GM12878 (cell line): Measurements from ENCODE around the gene GPATCH2L. TPM values are rescaled to one million over a fixed set of nuclear protein-coding genes. Genes with fewer than 3 reads are reported as not detected.

Source experiments
- BMI1 ChIP-seq: fragments of 450-650 bp; IDR thresholded peaks from 2 replicates; pipeline ENCODE4 v1.6.1; 2016; ENCODE audit warnings: mild to moderate bottlenecking, moderate library complexity, borderline replicate concordance
- CHD4 ChIP-seq: fragments of 200-600 bp; sonication (generic); IDR thresholded peaks from 2 replicates; pipeline ENCODE4 v1.6.1; 2016; ENCODE audit warnings: mild to moderate bottlenecking
- EGR1 ChIP-seq, 2 experiments: IDR thresholded peaks; 1 replicate in 1 of 2; 2 replicates in 1 of 2; pipeline ENCODE4 v1.6.1; 2011 to 2012; ENCODE audit warnings: low read depth in 2 of 2, low read length in 2 of 2, borderline replicate concordance in 1 of 2, mild to moderate bottlenecking in 1 of 2, moderate library complexity in 1 of 2
- HDGF ChIP-seq: fragments of 450-650 bp; IDR thresholded peaks from 2 replicates; pipeline ENCODE4 v1.6.1; 2016; ENCODE audit warnings: antibody characterized with exemption
- NBN ChIP-seq: fragments of 450-650 bp; IDR thresholded peaks from 2 replicates; pipeline ENCODE4 v1.6.1; 2016
- PKNOX1 ChIP-seq: fragments of 450-650 bp; IDR thresholded peaks from 2 replicates; pipeline ENCODE4 v1.6.1; 2016; ENCODE audit warnings: mild to moderate bottlenecking
- PRDM15 ChIP-seq: fragments of 450-650 bp; formaldehyde crosslinking; IDR thresholded peaks from 2 replicates; pipeline ENCODE4 v1.4.0; 2020; ENCODE audit warnings: mild to moderate bottlenecking, moderate library complexity
- RELA ChIP-seq: fragments of 450-650 bp; IDR thresholded peaks from 2 replicates; pipeline ENCODE4 v1.8.0; 2014; ENCODE audit warnings: borderline replicate concordance; ENCODE audit not compliant: partially characterized antibody
- RELB ChIP-seq: fragments of 450-650 bp; IDR thresholded peaks from 2 replicates; pipeline ENCODE4 v1.6.1; 2017; ENCODE audit warnings: low read depth, mild to moderate bottlenecking, moderate library complexity
- SMARCA5 ChIP-seq: fragments of 450-650 bp; IDR thresholded peaks from 2 replicates; pipeline ENCODE4 v1.6.1; 2017; ENCODE audit warnings: mild to moderate bottlenecking
- SPI1 ChIP-seq: IDR thresholded peaks from 2 replicates; pipeline ENCODE4 v1.6.1; 2011; ENCODE audit warnings: low read depth, mild to moderate bottlenecking, low read length, moderate library complexity, borderline replicate concordance; ENCODE audit not compliant: insufficient read depth
- TAF1 ChIP-seq: IDR thresholded peaks from 2 replicates; pipeline ENCODE4 v1.6.1; 2011; ENCODE audit warnings: mild to moderate bottlenecking, low read depth, low read length, borderline replicate concordance
- TBL1XR1 ChIP-seq: IDR thresholded peaks from 2 replicates; pipeline ENCODE4 v1.6.1; 2012; ENCODE audit warnings: low read depth, low read length, improper control_type of control experiment
- ZNF622 ChIP-seq: fragments of 450-650 bp; IDR thresholded peaks from 2 replicates; pipeline ENCODE4 v1.6.1; 2017; ENCODE audit warnings: mild to moderate bottlenecking, inconsistent platforms
- polyA plus RNA-seq, 11 experiments: library from polyadenylated mRNA; depleted of rRNA in 4 of 11; unstranded in 6 of 11; stranded (reverse) in 5 of 11; fragments of >200 nt; fragmentation: Nextera tagmentation in 4 of 11; fragmentation: Illumina TruSeq in 1 of 11; extraction: Ambion mirVana in 4 of 11; extraction: Trizol in 1 of 11; gene quantifications; 1 replicate in 1 of 11; 2 replicates in 10 of 11; pipeline versions ENCODE4 v1.2.1 to v1.2.3, GENCODE V29; 2011 to 2016; ENCODE audit warnings: inconsistent platforms in 2 of 11, missing spikeins in 2 of 11, low read depth in 1 of 11
- total RNA-seq, 4 experiments: library from RNA; depleted of rRNA in 3 of 4; stranded (reverse); fragments of >200 nt in 3 of 4; fragmentation: Illumina TruSeq in 1 of 4; extraction: Trizol in 1 of 4; gene quantifications; 2 replicates each; pipeline versions ENCODE4 v1.2.1 to v1.2.3, GENCODE V29; 2013 to 2021
- TF ChIP-seq, protein P1 (sequence below): fragments of 450-650 bp; IDR thresholded peaks from 2 replicates; pipeline ENCODE4 v1.6.1; 2017; ENCODE audit warnings: mild to moderate bottlenecking, low read depth, inconsistent platforms; ENCODE audit not compliant: poor library complexity, severe bottlenecking
- TF ChIP-seq, protein P2 (sequence below): IDR thresholded peaks from 2 replicates; pipeline ENCODE4 v1.6.1; 2012; ENCODE audit warnings: low read depth, low read length, improper control_type of control experiment
- TF ChIP-seq, protein P3 (sequence below): IDR thresholded peaks from 2 replicates; pipeline ENCODE4 v1.6.1; 2012; ENCODE audit warnings: low read depth, low read length, improper control_type of control experiment

GPATCH2L gene
- total and polyA plus RNA-seq, 10 of the 15 experiments (the other 5 are each of a cell fraction or from before 2014, with no cell fraction given) = 9.1 to 50.9 (median 24.4) TPM

GRCh38 chr14:76151398-76152332 lies at the start of gene GPATCH2L (continued):
- TF ChIP-seq, protein P1, sequence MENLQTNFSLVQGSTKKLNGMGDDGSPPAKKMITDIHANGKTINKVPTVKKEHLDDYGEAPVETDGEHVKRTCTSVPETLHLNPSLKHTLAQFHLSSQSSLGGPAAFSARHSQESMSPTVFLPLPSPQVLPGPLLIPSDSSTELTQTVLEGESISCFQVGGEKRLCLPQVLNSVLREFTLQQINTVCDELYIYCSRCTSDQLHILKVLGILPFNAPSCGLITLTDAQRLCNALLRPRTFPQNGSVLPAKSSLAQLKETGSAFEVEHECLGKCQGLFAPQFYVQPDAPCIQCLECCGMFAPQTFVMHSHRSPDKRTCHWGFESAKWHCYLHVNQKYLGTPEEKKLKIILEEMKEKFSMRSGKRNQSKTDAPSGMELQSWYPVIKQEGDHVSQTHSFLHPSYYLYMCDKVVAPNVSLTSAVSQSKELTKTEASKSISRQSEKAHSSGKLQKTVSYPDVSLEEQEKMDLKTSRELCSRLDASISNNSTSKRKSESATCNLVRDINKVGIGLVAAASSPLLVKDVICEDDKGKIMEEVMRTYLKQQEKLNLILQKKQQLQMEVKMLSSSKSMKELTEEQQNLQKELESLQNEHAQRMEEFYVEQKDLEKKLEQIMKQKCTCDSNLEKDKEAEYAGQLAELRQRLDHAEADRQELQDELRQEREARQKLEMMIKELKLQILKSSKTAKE = peak; percentile 7
- TF ChIP-seq, protein P2, sequence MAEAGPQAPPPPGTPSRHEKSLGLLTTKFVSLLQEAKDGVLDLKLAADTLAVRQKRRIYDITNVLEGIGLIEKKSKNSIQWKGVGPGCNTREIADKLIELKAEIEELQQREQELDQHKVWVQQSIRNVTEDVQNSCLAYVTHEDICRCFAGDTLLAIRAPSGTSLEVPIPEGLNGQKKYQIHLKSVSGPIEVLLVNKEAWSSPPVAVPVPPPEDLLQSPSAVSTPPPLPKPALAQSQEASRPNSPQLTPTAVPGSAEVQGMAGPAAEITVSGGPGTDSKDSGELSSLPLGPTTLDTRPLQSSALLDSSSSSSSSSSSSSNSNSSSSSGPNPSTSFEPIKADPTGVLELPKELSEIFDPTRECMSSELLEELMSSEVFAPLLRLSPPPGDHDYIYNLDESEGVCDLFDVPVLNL = no peak
- no peak for TF ChIP-seq SMARCA5
- TF ChIP-seq BMI1 = no peak
- TF ChIP-seq CHD4 = no peak
- peak; percentile 15; the same call in 1 of the 2 replicates for TF ChIP-seq HDGF
- TF ChIP-seq RELA = peak; percentile 55
- 0 out of 2 replicates have a peak, but pooled peaks have one; percentile 27 for TF ChIP-seq TBL1XR1
- 0 out of 3 replicates have a peak, but pooled peaks of 1 of the 2 experiments have one; percentile 10 for TF ChIP-seq EGR1 (IDR thresholded peaks at IDR 0.05; ENCODE audit: borderline replicate concordance in 1 of 2, low read depth in 2 of 2, low read length in 2 of 2)
- TF ChIP-seq ZNF622 = no peak
- peak; percentile 70; the same call in 1 of the 2 replicates for TF ChIP-seq SPI1
- TF ChIP-seq, protein P3, sequence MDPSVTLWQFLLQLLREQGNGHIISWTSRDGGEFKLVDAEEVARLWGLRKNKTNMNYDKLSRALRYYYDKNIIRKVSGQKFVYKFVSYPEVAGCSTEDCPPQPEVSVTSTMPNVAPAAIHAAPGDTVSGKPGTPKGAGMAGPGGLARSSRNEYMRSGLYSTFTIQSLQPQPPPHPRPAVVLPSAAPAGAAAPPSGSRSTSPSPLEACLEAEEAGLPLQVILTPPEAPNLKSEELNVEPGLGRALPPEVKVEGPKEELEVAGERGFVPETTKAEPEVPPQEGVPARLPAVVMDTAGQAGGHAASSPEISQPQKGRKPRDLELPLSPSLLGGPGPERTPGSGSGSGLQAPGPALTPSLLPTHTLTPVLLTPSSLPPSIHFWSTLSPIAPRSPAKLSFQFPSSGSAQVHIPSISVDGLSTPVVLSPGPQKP = peak; percentile 79
- TF ChIP-seq RELB = peak; percentile 75; the same call in 1 of the 2 replicates
- peak; percentile 84 for TF ChIP-seq TAF1
- no peak for TF ChIP-seq PRDM15
- TF ChIP-seq PKNOX1 = 0 out of 2 replicates have a peak, but pooled peaks have one; percentile 8
- TF ChIP-seq NBN = 0 out of 2 replicates have a peak, but pooled peaks have one; percentile 83
